Prostate gland (tissue), 2 donors: Measurements from ENCODE around the gene PKM.

Experiments used
- CTCF ChIP-seq, 4 experiments: fragments of 200-600 bp in 2 of 4; fragments of 450-650 bp in 2 of 4; sonication (generic) in 2 of 4; IDR thresholded peaks; 1 replicate in 3 of 4; 2 replicates in 1 of 4; pipeline ENCODE4 v1.5.1; 2016 to 2019; ENCODE audit warnings: antibody characterized with exemption in 4 of 4, mild to moderate bottlenecking in 2 of 4, moderate library complexity in 2 of 4
- POLR2A ChIP-seq: fragments of 450-650 bp; IDR thresholded peaks from one replicate; pipeline ENCODE4 v1.6.1; 2016; ENCODE audit warnings: antibody characterized with exemption, mild to moderate bottlenecking

DNA sequence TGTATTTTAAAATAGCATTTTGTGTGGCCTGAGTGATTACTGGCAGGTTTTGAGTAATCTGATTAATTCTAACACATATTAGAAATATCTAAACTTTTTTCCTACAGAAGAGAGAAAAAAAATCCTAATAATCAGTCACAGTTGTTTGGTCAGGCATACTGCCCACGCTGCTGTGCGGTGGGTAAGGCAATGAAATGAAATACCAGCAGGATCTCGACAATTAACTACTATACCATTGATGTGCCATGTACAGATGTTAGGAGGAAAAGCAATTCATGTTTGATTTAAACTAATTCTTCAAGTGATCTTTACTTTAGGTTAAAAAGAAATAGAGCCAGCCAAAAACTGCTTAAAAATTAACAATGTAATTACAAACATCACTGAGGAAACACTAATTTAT, 38.6 kb downstream of the PKM start:
- TF ChIP-seq POLR2A (no peak), CTCF (IDR thresholded peaks at IDR 0.05) (no peak)
